H1 (cell line): Measurements from ENCODE around the gene POU6F2. TPM values are rescaled to one million over a fixed set of nuclear protein-coding genes. Genes with fewer than 3 reads are reported as not detected.

ENCODE experiments used
- CBX8 ChIP-seq: fragments of 300-800, 300-1000 bp; sonication (generic); IDR thresholded peaks from 2 replicates; pipeline ENCODE4 v1.7.1; 2016; ENCODE audit warnings: low read depth, low read length, borderline replicate concordance
- HDAC2 ChIP-seq, 2 experiments: fragments of 300-600 bp in 1 of 2; sonication (generic) in 1 of 2; IDR thresholded peaks; 2 replicates each; pipeline ENCODE4 v1.6.1; 2011 to 2012; ENCODE audit warnings: low read depth in 2 of 2, low read length in 2 of 2, mild to moderate bottlenecking in 2 of 2, moderate library complexity in 2 of 2, borderline replicate concordance in 1 of 2, inconsistent platforms in 1 of 2
- PHF8 ChIP-seq: fragments of 200-600 bp; sonication (generic); conservative IDR thresholded peaks from 2 replicates; pipeline ENCODE4 v1.7.1; 2012; ENCODE audit warnings: low read depth, mild to moderate bottlenecking, inconsistent platforms, low read length, moderate library complexity
- RFX5 ChIP-seq: IDR thresholded peaks from 2 replicates; pipeline ENCODE4 v1.6.1; 2011; ENCODE audit warnings: low read depth, low read length, improper control_type of control experiment, borderline replicate concordance
- TEAD4 ChIP-seq: IDR thresholded peaks from 2 replicates; pipeline ENCODE4 v1.6.1; 2012; ENCODE audit warnings: low read depth, low read length, inconsistent platforms, mixed read lengths
- polyA plus RNA-seq, 7 experiments: library from polyadenylated mRNA; depleted of rRNA in 3 of 7; stranded (reverse) in 5 of 7; unstranded in 2 of 7; fragments of >200 nt in 5 of 7; fragments of 200-250 nt in 2 of 7; gene quantifications; 1 replicate in 5 of 7; 2 replicates in 1 of 7; 4 replicates in 1 of 7; pipeline versions ENCODE4 v1.2.1 to v1.2.3, GENCODE V29; 2011 to 2013; ENCODE audit warnings: missing spikeins in 2 of 7, mixed read lengths in 2 of 7
- total RNA-seq: library from RNA; stranded (reverse); fragmentation: NEBNext Ultra II Directional; extraction: Animal tissue kit (Norgen Biotek cat#: 25700); gene quantifications from 2 replicates; pipeline ENCODE4 v1.2.1, GENCODE V29; 2021
- TF ChIP-seq, protein P1 (sequence below): IDR thresholded peaks from 2 replicates; pipeline ENCODE4 v1.6.1; 2011; ENCODE audit warnings: low read length, improper control_type of control experiment

POU6F2 gene
- total and polyA plus RNA-seq, 2 of the 8 experiments (the other 6 are each of a cell fraction or from before 2014, with no cell fraction given): 1.1 to 2.0 TPM

DNA sequence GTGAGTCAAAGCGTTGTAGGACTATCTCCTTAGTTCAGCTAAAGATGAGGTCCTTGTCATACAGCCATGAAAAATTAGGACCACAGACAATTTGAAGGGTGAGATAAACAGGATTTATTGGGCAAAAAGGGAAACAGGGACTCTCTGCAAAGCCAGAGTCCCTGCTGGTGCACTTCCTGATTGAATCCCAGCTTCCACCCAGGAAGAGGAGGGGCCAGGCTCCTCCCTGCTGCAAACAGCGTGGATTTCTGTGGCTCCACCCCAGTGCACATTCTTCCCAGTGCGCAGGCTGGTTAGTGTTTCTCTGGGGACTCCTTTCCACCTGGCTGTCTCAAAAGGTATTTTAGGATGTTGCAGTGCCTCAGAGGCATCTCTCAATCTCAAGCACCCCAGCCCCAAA is 423.1 kb downstream of the POU6F2 start (continued):
- TF ChIP-seq CBX8: no peak
- TF ChIP-seq HDAC2 (IDR thresholded peaks at IDR 0.05; ENCODE audit: borderline replicate concordance in 1 of 2, low read depth in 2 of 2, low read length in 2 of 2): no peak
- TF ChIP-seq TEAD4: no peak
- TF ChIP-seq PHF8: no peak
- no peak for TF ChIP-seq RFX5
- TF ChIP-seq, protein P1, sequence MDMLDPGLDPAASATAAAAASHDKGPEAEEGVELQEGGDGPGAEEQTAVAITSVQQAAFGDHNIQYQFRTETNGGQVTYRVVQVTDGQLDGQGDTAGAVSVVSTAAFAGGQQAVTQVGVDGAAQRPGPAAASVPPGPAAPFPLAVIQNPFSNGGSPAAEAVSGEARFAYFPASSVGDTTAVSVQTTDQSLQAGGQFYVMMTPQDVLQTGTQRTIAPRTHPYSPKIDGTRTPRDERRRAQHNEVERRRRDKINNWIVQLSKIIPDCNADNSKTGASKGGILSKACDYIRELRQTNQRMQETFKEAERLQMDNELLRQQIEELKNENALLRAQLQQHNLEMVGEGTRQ: no peak
